Osteocyte (in vitro differentiated cells): ENCODE results near the gene DSTYK. TPM values are rescaled to one million over a fixed set of nuclear protein-coding genes. Genes with fewer than 3 reads are reported as not detected.
"Not testable (repeated sequence)": the region's sequence is repeated elsewhere in the genome, so short reads cannot be mapped to it uniquely, and the experiment has no call there.

Source experiments
- DNase-seq: peaks from one replicate; pipeline ENCODE4 v3.0.0; 2021; ENCODE audit warnings: mixed read lengths; ENCODE audit not compliant: unreplicated experiment; ENCODE audit errors: extremely low spot score
- H3K27ac Mint-ChIP-seq: one replicate; pipeline ENCODE4 v1.8.0; 2021; ENCODE audit warnings: mild to moderate bottlenecking, mixed read lengths; ENCODE audit not compliant: unreplicated experiment
- H3K27me3 Mint-ChIP-seq: one replicate; pipeline ENCODE4 v1.8.0; 2021; ENCODE audit warnings: mixed read lengths; ENCODE audit not compliant: unreplicated experiment
- H3K36me3 Mint-ChIP-seq: one replicate; pipeline ENCODE4 v1.8.0; 2021; ENCODE audit warnings: mixed read lengths; ENCODE audit not compliant: unreplicated experiment
- H3K4me1 Mint-ChIP-seq: one replicate; pipeline ENCODE4 v1.8.0; 2021; ENCODE audit warnings: mixed read lengths; ENCODE audit not compliant: unreplicated experiment
- H3K4me3 Mint-ChIP-seq: one replicate; pipeline ENCODE4 v1.8.0; 2021; ENCODE audit warnings: mild to moderate bottlenecking, moderate library complexity, mixed read lengths; ENCODE audit not compliant: unreplicated experiment
- H3K9me3 Mint-ChIP-seq: one replicate; pipeline ENCODE4 v1.8.0; 2021; ENCODE audit warnings: mixed read lengths; ENCODE audit not compliant: unreplicated experiment
- CTCF ChIP-seq: fragments of 200-600 bp; sonication (generic); IDR thresholded peaks from 2 replicates; pipeline ENCODE4 v1.5.0; 2021; ENCODE audit warnings: antibody characterized with exemption, mild to moderate bottlenecking, moderate library complexity
- total RNA-seq: library from RNA; stranded (reverse); gene quantifications from 2 replicates; pipeline ENCODE4 v1.2.1, GENCODE V29; 2021

Gene DSTYK
- total RNA-seq, 1 donor from 2014 or later: 15.3 TPM

- TF ChIP-seq CTCF: no peak
- H3K4me1 Mint-ChIP-seq: peaks cover 10% of the 10 kb centered on the region
- no peak for DNase-seq
- H3K4me3 Mint-ChIP-seq: no peak overlapping the region
- no peak overlapping the region for H3K27ac Mint-ChIP-seq
- H3K27me3 Mint-ChIP-seq: no peaks in the 10 kb centered on the region
- H3K9me3 Mint-ChIP-seq: no peaks in the 10 kb centered on the region
- peaks cover 41% of the 10 kb centered on the region for H3K36me3 Mint-ChIP-seq
These were observed 43.2 kb downstream of the DSTYK start for GRCh38 chr1:205168291-205168690.

GRCh38 chr1:205162301-205162700 is 49.2 kb downstream of the DSTYK start:
- Mint-ChIP-seq H3K9me3 (no peaks in the 10 kb centered on the region), H3K27ac (peak overlapping the region; percentile 70), H3K4me3 (no peak overlapping the region), H3K4me1 (peaks cover 16% of the 10 kb centered on the region), H3K36me3 (peaks cover 55% of the 10 kb centered on the region), H3K27me3 (no peaks in the 10 kb centered on the region)
- TF ChIP-seq CTCF: no peak
- no peak for DNase-seq

- DNase-seq: no peak
- Mint-ChIP-seq H3K9me3 (peaks cover 3% of the 10 kb centered on the region), H3K4me3 (no peak overlapping the region), H3K36me3 (peaks cover 59% of the 10 kb centered on the region), H3K27ac (no peak overlapping the region), H3K27me3 (no peaks in the 10 kb centered on the region), H3K4me1 (peaks cover 16% of the 10 kb centered on the region)
- TF ChIP-seq CTCF: no peak
These were observed 50.4 kb downstream of the DSTYK start for GRCh38 chr1:205161076-205161475.

GRCh38 chr1:205158048-205158616 is 53.4 kb downstream of the DSTYK start:
- H3K9me3 Mint-ChIP-seq: peaks cover 3% of the 10 kb centered on the region
- H3K36me3 Mint-ChIP-seq: peaks cover 67% of the 10 kb centered on the region
- no peak overlapping the region for H3K4me3 Mint-ChIP-seq
- no peaks in the 10 kb centered on the region for H3K27me3 Mint-ChIP-seq
- no peak overlapping the region for H3K27ac Mint-ChIP-seq
- no peak for TF ChIP-seq CTCF
- no peak for DNase-seq
- H3K4me1 Mint-ChIP-seq: peaks cover 16% of the 10 kb centered on the region

GRCh38 chr1:205155665-205156377 is 55.7 kb downstream of the DSTYK start:
- H3K27ac Mint-ChIP-seq, H3K9me3 Mint-ChIP-seq, DNase-seq, H3K27me3 Mint-ChIP-seq, H3K4me3 Mint-ChIP-seq, H3K4me1 Mint-ChIP-seq: not testable (repeated sequence)
- H3K36me3 Mint-ChIP-seq: peaks cover 55% of the 10 kb centered on the region
